Fibroblast of the conjunctiva (primary cell): ENCODE results near the gene EZR.

ENCODE experiments used
- DNase-seq: peaks from one replicate; pipeline ENCODE4 v3.0.0-alpha.2; 2010; ENCODE audit warnings: low read depth

The EZR gene

DNA sequence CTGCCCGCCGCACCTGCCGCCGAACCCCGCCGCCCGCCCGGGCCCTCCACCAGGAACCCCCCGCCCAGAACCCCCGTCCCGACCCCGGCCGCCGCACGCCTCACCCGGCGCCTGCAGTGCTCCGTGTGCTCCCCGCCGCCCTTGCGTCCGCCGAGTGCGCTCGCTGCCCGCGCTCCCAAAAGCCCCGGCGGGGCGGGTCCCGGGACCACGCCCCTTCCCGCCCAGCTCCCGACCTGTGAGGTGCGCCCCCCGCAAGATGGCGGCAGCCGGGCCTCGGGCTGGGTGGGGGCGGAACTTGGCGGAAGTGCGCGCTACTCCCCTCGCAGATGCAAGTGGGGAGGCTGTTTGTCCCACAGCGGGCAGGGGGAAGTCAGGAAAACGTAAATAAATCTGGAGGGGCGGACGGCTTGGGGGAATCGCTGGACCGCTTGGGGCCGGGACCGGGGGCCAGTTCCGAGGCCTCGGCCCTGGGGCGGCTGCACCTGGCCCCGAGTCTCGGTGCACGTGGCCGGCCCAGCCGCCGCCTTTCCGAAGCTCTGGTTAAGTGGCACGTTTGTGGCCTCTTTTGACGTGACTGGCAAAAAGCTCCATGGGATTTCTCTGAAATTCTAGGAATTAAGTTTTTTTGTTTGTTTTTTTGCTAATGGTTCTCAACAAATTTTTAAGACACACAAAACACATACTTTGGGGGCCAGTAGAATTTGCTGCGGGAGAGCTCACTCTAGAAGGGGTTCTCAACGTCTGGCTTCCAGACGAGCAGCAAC is at the start of gene EZR:
TSS of gene EZR (minus strand) at position 156 of the 764 bp plus-strand sequence. CDS start 1,275 bp downstream, outside the sequence.
- DNase-seq: peak; percentile 44

DNA sequence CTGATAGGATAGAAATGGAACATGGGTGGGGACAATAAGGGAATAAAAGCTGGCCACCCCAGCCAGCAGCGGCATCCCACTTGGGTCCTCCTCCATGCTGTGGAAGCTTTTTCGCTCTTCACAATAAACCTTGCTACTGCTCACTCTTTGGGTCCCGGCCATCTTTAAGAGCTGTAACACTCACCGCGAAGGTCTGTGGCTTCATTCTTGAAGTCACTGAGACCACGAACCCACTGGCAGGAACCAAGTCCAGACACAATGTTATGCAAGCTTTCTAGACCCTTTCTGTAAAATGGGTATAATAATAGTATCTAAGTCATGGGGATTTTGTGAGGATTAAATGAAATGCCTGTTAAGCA is 48.9 kb upstream of the EZR start:
- DNase-seq: no peak

- no peak for DNase-seq
These were observed 48.4 kb upstream of the EZR start for GRCh38 chr6:158867381-158868121.

DNA sequence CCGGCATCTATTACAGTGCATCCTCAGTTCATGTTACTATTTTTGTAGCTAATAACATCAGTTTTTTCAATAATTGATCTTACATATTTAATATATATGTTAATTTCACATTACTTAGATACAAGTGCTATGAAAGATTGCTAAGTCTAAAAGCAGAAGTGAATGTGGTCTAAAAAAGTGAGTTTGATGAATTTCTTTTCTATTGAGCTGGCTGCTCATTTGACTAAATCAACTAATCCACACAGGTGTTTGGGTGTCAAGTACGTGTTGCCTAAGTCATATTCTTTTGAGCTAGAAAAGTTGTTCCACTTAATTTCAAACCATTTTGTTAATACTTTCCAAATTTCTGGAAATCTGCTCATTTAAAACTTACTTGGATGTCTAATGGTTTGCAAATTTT is 46.6 kb upstream of the EZR start:
- DNase-seq: no peak

GRCh38 chr6:158863646-158864045 is 44.5 kb upstream of the EZR start:
- no peak for DNase-seq

DNA sequence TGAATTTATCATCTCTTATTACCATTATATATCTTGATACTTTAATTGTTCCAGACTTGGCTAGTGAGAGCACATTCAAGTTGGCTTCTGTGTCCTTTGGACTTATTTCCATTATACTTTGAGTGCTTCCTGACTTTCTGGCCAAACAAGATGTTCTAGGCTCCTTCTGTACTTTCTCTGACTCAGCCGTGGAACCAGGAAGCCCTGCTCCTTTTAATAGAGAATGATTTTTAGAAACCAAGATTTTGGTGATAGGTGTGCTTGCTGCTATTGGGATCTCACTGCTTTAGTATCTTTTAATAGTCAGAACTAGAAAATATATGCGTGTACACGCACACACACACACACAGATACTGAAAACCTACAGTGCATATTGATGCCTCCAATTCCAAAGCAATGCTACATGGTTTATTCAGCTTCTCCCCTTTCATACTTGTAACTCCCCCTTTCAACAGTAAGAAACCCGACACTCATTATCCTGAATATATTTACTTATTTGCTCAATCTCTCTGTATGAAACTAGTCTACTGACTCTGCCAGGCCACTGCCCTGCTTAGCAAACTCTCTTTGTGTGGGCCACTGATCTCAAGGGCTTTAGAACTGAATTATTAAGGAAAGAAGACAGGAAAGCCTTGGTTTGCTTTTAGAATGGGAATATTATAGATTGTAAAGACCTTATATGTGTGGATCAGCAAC is 42.7 kb upstream of the EZR start:
- no peak for DNase-seq

DNA sequence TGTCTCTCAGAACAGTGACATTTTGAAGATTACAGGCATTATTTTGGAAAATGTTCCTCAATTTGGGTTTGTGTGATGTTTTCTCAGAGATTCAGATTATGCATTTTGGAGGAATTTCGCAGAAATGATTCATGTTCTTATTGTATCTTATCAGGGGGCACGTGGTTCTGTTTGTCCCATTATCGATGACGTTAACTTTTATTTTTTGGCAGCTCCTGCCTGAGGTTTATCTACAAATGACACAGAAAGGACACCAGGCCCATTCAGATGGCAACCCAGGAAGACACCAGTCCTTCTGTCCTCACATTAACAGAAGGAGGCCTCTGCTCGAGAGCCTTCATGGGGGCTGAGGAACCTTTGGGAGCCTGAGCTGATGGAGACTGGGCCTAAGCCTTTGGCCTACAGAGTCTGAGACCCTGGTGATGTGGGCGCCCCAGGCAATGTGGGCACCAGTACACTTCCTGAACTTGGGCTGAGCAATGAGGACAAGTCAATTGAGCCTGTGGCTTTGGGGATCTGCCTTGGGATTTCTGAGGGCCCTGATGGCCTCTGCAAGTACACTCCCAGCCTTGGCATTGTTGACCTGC is 41.2 kb upstream of the EZR start:
- no peak for DNase-seq

- DNase-seq: no peak
These were observed 37.1 kb upstream of the EZR start for GRCh38 chr6:158856261-158856660.

DNA sequence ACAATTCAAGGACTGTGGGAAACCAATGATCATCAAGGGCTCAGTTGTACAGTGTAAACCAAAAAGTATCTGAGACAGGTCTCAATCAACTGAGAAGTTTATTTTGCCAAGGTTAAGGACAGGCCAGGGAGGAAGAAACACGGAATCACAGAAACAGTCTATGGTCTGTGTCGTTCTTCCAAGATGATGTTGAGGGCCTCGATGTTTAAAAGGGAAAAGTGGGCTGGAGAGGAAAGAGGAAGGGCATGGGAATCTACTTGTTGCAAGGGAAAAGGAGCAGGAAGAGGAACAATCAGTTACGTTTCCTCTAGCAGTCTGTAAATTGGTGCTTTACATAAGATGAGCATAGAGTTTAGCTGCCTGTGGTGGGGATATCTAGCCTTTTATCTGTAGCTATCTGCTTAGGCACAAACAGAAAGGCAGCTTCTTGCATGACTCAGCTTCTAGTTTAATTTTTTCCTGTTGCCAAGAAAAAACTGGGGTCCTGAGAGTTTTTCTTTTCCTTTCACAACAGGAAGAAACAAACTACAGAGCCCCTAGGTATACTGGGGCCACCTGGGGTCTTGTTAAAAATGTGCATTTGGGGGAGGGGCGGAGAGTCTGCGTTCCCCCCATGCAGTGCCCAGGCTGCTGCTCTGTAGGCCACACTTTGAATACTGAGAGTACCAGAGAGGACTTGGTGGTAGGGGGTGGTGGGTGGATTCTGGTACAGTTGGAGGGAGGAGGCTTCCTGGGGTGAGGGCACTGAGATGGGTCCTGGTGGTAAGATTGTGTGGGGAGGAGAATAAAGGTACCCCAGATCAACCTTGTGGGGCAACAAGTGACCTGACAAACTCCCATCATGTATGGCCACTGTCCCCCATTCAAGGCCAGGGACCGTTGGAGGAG is 35.3 kb upstream of the EZR start:
- DNase-seq: no peak

DNA sequence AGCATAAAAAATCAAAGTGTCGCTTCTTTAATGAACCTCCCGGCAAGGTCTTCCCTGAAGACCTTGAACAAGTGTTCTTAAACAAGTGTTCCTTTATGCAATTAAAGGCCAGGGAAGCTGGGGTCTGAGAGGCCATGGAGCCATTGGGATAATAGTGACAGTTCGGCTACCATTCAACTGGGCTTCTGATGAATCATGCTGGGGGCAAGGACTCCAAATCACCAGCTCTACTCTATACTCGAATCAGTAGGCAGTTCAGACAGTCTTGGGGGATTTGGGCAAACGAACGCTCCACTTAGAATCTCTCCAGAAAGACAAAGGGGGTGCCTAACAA is 34.7 kb upstream of the EZR start:
- DNase-seq: no peak

DNA sequence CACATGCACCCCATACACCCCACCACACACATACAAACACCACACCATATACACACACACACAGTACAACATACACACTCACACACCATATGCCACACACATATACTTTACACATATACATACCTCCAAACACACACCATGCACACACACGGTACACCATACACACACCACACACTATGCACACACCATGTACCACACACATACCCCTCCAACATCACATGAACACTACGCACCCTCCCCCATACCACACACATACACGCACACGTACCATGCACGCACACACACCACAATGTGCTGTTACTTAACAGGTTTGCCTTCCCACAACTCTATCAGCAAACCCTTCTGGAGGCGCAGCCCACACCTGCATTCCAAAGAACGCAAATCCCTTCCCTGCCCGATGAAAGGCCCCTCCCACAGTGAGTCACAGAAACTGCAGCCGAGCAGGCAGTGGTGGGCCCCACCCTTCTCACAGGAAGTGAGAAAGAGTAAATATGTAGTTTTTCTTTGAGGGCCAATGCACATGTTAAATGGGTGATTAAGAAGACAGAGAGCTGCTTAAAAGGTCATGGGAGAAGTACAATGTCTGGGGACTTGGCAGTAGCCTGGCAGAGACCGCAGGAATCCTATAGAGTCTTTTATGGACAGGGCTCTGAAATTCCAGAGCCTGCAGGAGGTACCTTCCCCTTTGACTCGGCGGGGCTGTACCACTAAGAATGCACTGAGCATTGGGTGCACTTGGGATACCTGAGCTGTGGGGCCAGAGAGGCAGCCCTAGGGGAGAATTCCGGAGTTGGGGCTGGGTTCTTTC is 34.1 kb upstream of the EZR start:
- DNase-seq: peak; percentile 52

DNA sequence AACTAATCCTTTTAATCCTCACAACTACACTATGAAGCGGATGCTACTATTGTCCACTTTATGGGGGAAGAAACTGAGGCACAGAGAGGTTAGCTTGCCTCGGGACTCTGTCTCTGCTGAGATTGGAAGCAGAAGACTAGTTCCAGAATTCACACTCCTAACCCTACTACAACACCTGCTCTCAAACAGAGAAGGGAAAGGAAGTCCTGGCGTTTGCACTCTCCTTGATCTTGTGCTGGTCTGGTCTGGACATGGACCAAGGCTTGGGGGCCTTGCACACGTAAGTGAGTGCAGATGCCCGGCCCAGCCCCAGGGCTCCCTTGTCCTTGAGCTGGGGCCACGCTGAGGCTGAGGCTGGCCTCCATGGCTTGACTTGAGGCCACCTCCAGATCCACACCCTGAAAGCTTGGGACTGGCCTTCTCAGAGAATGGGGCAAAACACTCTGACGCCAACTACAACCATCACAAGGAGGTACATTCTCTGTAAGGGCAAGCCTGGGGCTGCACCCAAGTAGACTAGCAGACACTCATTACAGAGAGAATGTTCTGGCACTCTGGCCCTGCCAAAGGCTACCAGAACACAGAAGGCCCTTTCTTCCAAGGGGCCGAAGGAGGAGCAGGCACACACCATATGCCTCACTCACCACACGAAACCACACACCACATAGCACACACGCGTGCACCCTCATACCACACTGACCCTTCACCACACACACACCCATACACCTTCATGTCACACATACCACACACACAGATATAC is 33.3 kb upstream of the EZR start:
- DNase-seq: no peak

DNA sequence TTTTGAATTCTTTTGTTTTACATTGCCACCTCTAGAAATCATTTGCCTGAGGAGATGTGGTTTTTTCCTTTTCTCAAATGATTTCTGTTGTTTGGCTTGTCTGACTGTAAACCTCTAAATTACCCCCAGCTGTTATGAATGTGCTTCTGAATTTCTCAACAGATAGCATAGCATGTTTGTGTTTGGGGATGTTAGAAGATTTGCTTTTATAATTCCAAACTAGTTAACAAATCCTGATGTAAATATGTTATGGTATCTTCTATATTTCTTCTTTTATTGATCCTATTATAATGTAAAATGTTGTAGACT is 31.6 kb upstream of the EZR start:
- no peak for DNase-seq

- peak; percentile 87 for DNase-seq
These were observed 31.0 kb upstream of the EZR start for GRCh38 chr6:158849899-158850806.

GRCh38 chr6:158848490-158848895 is 29.3 kb upstream of the EZR start:
- no peak for DNase-seq

DNA sequence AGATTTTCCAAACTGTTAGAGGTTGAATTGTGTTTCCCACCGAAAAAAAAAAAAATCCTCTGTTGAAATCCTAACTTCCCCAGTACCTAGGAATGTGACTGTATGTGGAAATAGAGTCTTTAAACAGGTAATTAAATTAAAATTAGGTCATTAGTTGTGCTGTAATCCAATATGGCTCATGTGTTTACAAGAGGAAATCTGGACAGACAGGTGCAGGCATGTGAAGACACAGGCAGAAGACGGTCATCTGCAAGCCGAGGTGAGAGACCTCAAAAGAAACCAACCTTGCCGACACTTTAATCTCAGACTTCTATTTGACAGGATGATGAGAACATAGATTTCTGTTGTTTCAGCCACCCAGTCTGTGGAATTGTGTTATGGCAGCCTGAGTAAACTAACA is 28.6 kb upstream of the EZR start:
- no peak for DNase-seq

DNA sequence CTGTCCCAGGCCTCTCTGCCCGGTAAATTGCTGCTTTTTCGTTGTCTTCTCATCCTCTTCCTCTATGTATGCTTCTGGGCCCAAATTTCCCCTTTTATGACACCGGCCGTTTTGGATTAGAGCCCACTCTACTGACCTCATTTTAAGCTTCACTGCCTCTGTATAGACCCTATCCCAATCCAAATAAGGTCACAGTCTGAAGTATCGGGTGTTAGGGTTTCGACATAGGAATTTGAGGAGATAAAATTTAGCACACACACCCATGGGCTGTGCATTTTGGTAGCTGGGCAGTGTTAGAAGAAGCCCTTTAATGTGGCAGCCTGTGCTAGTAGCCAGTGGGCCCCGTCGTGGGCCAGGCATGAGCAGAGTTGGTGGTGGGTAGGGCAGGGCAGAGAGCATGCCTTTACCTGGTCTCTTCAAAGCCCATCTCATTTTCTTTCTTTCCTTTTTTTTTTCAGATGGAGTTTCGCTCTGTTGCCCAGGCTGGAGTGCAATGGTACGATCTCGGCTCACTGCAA is 27.9 kb upstream of the EZR start:
- DNase-seq: no peak

DNA sequence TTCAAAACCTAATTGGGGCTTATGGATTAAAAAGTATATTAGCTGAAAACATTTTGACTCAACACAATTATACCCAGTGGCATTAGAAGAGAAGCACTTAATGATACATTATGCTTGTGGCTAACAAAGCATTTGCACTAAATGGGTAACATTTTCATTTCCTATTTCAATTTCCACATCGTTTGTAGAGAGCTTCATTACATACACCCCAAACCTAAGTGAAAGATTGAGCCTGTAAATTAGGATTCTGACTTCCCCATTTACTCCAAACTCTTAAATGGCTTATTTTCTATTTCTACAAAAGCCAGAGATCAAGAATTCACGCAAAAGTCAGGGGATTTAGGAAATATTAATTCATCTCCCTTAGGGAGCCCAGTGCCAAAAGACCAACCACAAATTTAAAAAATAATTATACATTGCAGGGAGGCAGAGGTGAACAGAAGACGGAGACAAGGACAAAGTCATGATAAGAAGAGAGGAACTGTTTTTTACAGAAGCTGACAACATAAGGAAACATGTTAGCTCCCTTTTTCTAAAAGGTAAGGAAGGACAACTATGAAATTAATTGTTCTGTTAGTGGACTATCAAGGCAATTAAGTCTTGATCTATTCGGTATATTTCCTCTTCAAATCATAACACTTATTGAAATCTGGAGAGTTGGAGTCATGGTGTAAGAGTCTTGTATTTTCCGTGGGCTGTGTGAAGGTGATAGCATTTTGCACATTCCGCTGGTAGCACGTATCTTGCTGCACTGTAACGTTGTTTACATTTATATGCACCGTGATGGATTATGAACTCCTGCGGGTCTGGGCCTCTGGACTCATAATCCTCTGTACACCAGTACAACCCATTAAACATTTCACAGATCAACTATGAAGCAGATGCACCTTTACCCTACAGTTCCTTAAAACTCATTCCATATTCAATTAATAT is 24.8 kb upstream of the EZR start:
- no peak for DNase-seq
